GM21619 (cell line): ENCODE data around the gene PITPNM1.

ENCODE experiments used
- ATAC-seq: cut with Tn5 transposase; IDR thresholded peaks from one replicate; pipeline ENCODE4 v1.9.1; 2021; ENCODE audit not compliant: unreplicated experiment

Gene PITPNM1

GRCh38 chr11:67445515-67445914 lies 59.6 kb downstream of the PITPNM1 start:
- ATAC-seq = no peak

GRCh38 chr11:67442504-67443404 lies 62.4 kb downstream of the PITPNM1 start:
- ATAC-seq = no peak
